ENCODE results near the gene LAMA3.

LAMA3 gene

GRCh38 chr18:23945416-23946079 is 256.3 kb downstream of the LAMA3 start:
- Histone ChIP-seq H3K4ac (ENCODE audit: low read depth in 1 of 2, low read length in 2 of 2) (no peak overlapping the region), H2BK15ac (ENCODE audit: low read depth, poor library complexity, severe bottlenecking) (no peak overlapping the region), H3K18ac (ENCODE audit: low read depth in 1 of 2, low read length in 2 of 2) (no peak overlapping the region), H3K23ac (ENCODE audit: low read length in 2 of 2) (no peak overlapping the region), H2BK12ac (ENCODE audit: low read length in 2 of 2) (no peak overlapping the region), H2BK5ac (ENCODE audit: low read depth, low read length, poor library complexity, severe bottlenecking) (no peak overlapping the region), H3K9ac (ENCODE audit: low read length) (no peak overlapping the region), H2AFZ (ENCODE audit: low read depth, low read length) (no peak overlapping the region), H2BK120ac (ENCODE audit: low read depth, low read length) (no peak overlapping the region), H3K79me1 (replicated peaks; ENCODE audit: low read length, poor library complexity, severe bottlenecking) (no peaks in the 10 kb centered on the region), H4K8ac (ENCODE audit: low read length) (no peak overlapping the region), H3K4me1 (ENCODE audit: control insufficient read depth, insufficient read depth, low read depth, low read length) (no peaks in the 10 kb centered on the region), H3K14ac (ENCODE audit: low read length in 2 of 2) (no peak overlapping the region), H4K91ac (ENCODE audit: low read length) (no peak overlapping the region), H3K36me3 (ENCODE audit: control insufficient read depth in 1 of 2, insufficient read depth in 2 of 2, low read depth in 1 of 2, low read length in 2 of 2) (peaks cover 0 to 36% of the 10 kb centered on the region in 2 experiments), H2AK5ac (ENCODE audit: low read length, severe bottlenecking) (no peak overlapping the region), H3K9me3 (ENCODE audit: control insufficient read depth, low read length) (no peaks in the 10 kb centered on the region), H3K4me3 (ENCODE audit: insufficient read depth in 1 of 2, low read depth in 1 of 2, low read length in 2 of 2) (no peak overlapping the region), H3K27me3 (ENCODE audit: control insufficient read depth in 1 of 2, insufficient read depth in 1 of 2, low read length in 2 of 2) (peaks cover 0 to 4% of the 10 kb centered on the region in 2 experiments), H3K27ac (ENCODE audit: low read length, poor library complexity, severe bottlenecking) (no peak overlapping the region), H3K4me2 (ENCODE audit: low read length, poor library complexity, severe bottlenecking) (no peak overlapping the region)
- DNase-seq: no peak
- 79% methylated on average over 4 of the region's 7 CpGs for WGBS

DNA sequence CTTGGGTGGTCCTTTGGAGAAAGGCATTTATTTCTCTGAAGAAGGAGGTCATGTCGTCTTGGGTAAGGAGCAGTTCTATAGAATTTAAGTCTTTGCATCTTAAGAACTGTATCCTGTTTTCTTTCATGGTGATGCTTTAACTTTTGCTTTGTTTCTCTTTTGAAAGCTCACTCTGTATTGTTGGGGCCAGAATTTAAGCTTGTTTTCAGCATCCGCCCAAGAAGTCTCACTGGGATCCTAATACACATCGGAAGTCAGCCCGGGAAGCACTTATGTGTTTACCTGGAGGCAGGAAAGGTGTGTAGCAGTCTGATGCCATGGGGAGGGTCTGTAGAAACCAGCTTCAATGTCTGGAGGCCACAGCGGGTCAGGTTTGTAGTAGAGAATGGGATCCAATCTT is 260.6 kb downstream of the LAMA3 start:
- no peak for DNase-seq
- H3K14ac ChIP-seq (ENCODE audit: low read length in 2 of 2): no peak overlapping the region
- no peak overlapping the region for H2AFZ ChIP-seq (ENCODE audit: low read depth, low read length)
- no peak overlapping the region for H4K91ac ChIP-seq (ENCODE audit: low read length)
- H2BK120ac ChIP-seq (ENCODE audit: low read depth, low read length): no peak overlapping the region
- H3K36me3 ChIP-seq (ENCODE audit: control insufficient read depth in 1 of 2, insufficient read depth in 2 of 2, low read depth in 1 of 2, low read length in 2 of 2): peaks cover 3 to 50% of the 10 kb centered on the region in 2 experiments
- H4K8ac ChIP-seq (ENCODE audit: low read length): no peak overlapping the region
- no peak overlapping the region for H3K9ac ChIP-seq (ENCODE audit: low read length)
- H3K9me3 ChIP-seq (ENCODE audit: control insufficient read depth, low read length): no peaks in the 10 kb centered on the region
- no peaks in the 10 kb centered on the region for H3K4me1 ChIP-seq (ENCODE audit: control insufficient read depth, insufficient read depth, low read depth, low read length)
- no peak overlapping the region for H3K4me2 ChIP-seq (ENCODE audit: low read length, poor library complexity, severe bottlenecking)
- peaks cover 0 to 4% of the 10 kb centered on the region in 2 experiments for H3K27me3 ChIP-seq (ENCODE audit: control insufficient read depth in 1 of 2, insufficient read depth in 1 of 2, low read length in 2 of 2)
- 60% methylated on average over 4 of the region's 5 CpGs for WGBS
- no peak overlapping the region for H3K4ac ChIP-seq (ENCODE audit: low read depth in 1 of 2, low read length in 2 of 2)
- no peak overlapping the region for H3K4me3 ChIP-seq (ENCODE audit: insufficient read depth in 1 of 2, low read depth in 1 of 2, low read length in 2 of 2)
- H3K23ac ChIP-seq (ENCODE audit: low read length in 2 of 2): no peak overlapping the region
- no peak overlapping the region for H2BK15ac ChIP-seq (ENCODE audit: low read depth, poor library complexity, severe bottlenecking)
- H2BK5ac ChIP-seq (ENCODE audit: low read depth, low read length, poor library complexity, severe bottlenecking): no peak overlapping the region
- H3K27ac ChIP-seq (ENCODE audit: low read length, poor library complexity, severe bottlenecking): no peak overlapping the region
- H2AK5ac ChIP-seq (ENCODE audit: low read length, severe bottlenecking): no peak overlapping the region
- no peaks in the 10 kb centered on the region for H3K79me1 ChIP-seq (replicated peaks; ENCODE audit: low read length, poor library complexity, severe bottlenecking)
- H3K18ac ChIP-seq (ENCODE audit: low read depth in 1 of 2, low read length in 2 of 2): no peak overlapping the region
- H2BK12ac ChIP-seq (ENCODE audit: low read length in 2 of 2): no peak overlapping the region

GRCh38 chr18:23950644-23951043 is 261.4 kb downstream of the LAMA3 start:
- H2BK12ac ChIP-seq (ENCODE audit: low read length in 2 of 2): no peak overlapping the region
- H4K91ac ChIP-seq (ENCODE audit: low read length): no peak overlapping the region
- H3K36me3 ChIP-seq (ENCODE audit: control insufficient read depth in 1 of 2, insufficient read depth in 2 of 2, low read depth in 1 of 2, low read length in 2 of 2): peaks cover 3 to 58% of the 10 kb centered on the region in 2 experiments
- no peak overlapping the region for H2AK5ac ChIP-seq (ENCODE audit: low read length, severe bottlenecking)
- no peak overlapping the region for H3K27ac ChIP-seq (ENCODE audit: low read length, poor library complexity, severe bottlenecking)
- H3K4me2 ChIP-seq (ENCODE audit: low read length, poor library complexity, severe bottlenecking): no peak overlapping the region
- H3K14ac ChIP-seq (ENCODE audit: low read length in 2 of 2): no peak overlapping the region
- H2BK120ac ChIP-seq (ENCODE audit: low read depth, low read length): no peak overlapping the region
- no peak overlapping the region for H3K18ac ChIP-seq (ENCODE audit: low read depth in 1 of 2, low read length in 2 of 2)
- peaks cover 0 to 4% of the 10 kb centered on the region in 2 experiments for H3K27me3 ChIP-seq (ENCODE audit: control insufficient read depth in 1 of 2, insufficient read depth in 1 of 2, low read length in 2 of 2)
- 80% methylated on average over 1 of the region's 3 CpGs for WGBS
- H3K4me3 ChIP-seq (ENCODE audit: insufficient read depth in 1 of 2, low read depth in 1 of 2, low read length in 2 of 2): no peak overlapping the region
- H3K9me3 ChIP-seq (ENCODE audit: control insufficient read depth, low read length): no peaks in the 10 kb centered on the region
- no peak overlapping the region for H4K8ac ChIP-seq (ENCODE audit: low read length)
- H3K4me1 ChIP-seq (ENCODE audit: control insufficient read depth, insufficient read depth, low read depth, low read length): no peaks in the 10 kb centered on the region
- DNase-seq: no peak
- H3K23ac ChIP-seq (ENCODE audit: low read length in 2 of 2): no peak overlapping the region
- H2AFZ ChIP-seq (ENCODE audit: low read depth, low read length): no peak overlapping the region
- no peaks in the 10 kb centered on the region for H3K79me1 ChIP-seq (replicated peaks; ENCODE audit: low read length, poor library complexity, severe bottlenecking)
- no peak overlapping the region for H3K4ac ChIP-seq (ENCODE audit: low read depth in 1 of 2, low read length in 2 of 2)
- H2BK15ac ChIP-seq (ENCODE audit: low read depth, poor library complexity, severe bottlenecking): no peak overlapping the region
- H2BK5ac ChIP-seq (ENCODE audit: low read depth, low read length, poor library complexity, severe bottlenecking): no peak overlapping the region
- no peak overlapping the region for H3K9ac ChIP-seq (ENCODE audit: low read length)

- Histone ChIP-seq H3K36me3 (ENCODE audit: control insufficient read depth in 1 of 2, insufficient read depth in 2 of 2, low read depth in 1 of 2, low read length in 2 of 2) (peaks cover 3 to 59% of the 10 kb centered on the region in 2 experiments), H2BK5ac (ENCODE audit: low read depth, low read length, poor library complexity, severe bottlenecking) (no peak overlapping the region), H2AFZ (ENCODE audit: low read depth, low read length) (no peak overlapping the region), H3K4me1 (ENCODE audit: control insufficient read depth, insufficient read depth, low read depth, low read length) (no peaks in the 10 kb centered on the region), H2BK15ac (ENCODE audit: low read depth, poor library complexity, severe bottlenecking) (no peak overlapping the region), H2AK5ac (ENCODE audit: low read length, severe bottlenecking) (no peak overlapping the region), H4K91ac (ENCODE audit: low read length) (no peak overlapping the region), H3K27ac (ENCODE audit: low read length, poor library complexity, severe bottlenecking) (no peak overlapping the region), H3K18ac (ENCODE audit: low read depth in 1 of 2, low read length in 2 of 2) (no peak overlapping the region), H2BK12ac (ENCODE audit: low read length in 2 of 2) (no peak overlapping the region), H3K79me1 (replicated peaks; ENCODE audit: low read length, poor library complexity, severe bottlenecking) (no peaks in the 10 kb centered on the region), H3K14ac (ENCODE audit: low read length in 2 of 2) (no peak overlapping the region), H3K4ac (ENCODE audit: low read depth in 1 of 2, low read length in 2 of 2) (no peak overlapping the region), H4K8ac (ENCODE audit: low read length) (no peak overlapping the region), H2BK120ac (ENCODE audit: low read depth, low read length) (no peak overlapping the region), H3K27me3 (ENCODE audit: control insufficient read depth in 1 of 2, insufficient read depth in 1 of 2, low read length in 2 of 2) (peaks cover 0 to 4% of the 10 kb centered on the region in 2 experiments), H3K9ac (ENCODE audit: low read length) (no peak overlapping the region), H3K4me3 (ENCODE audit: insufficient read depth in 1 of 2, low read depth in 1 of 2, low read length in 2 of 2) (no peak overlapping the region), H3K4me2 (ENCODE audit: low read length, poor library complexity, severe bottlenecking) (no peak overlapping the region), H3K9me3 (ENCODE audit: control insufficient read depth, low read length) (no peaks in the 10 kb centered on the region), H3K23ac (ENCODE audit: low read length in 2 of 2) (no peak overlapping the region)
- DNase-seq: no peak
- WGBS: 78% methylated on average over 5 of the region's 5 CpGs
Measured at GRCh38 chr18:23951206-23951605, 262.0 kb downstream of the LAMA3 start.
